Measurements from ENCODE around the gene MRPL52.

Gene MRPL52

GRCh38 chr14:22796087-22796707 is 33.5 kb upstream of the MRPL52 start:
- DNase-seq (ENCODE audit: low read depth in 1 of 2, low spot score in 1 of 2), result no peak
- Histone ChIP-seq H3K27me3 (ENCODE audit: insufficient read depth, poor library complexity, severe bottlenecking) (no peaks in the 10 kb centered on the region), H3K4me3 (replicated peaks; ENCODE audit: insufficient read depth, low read length) (no peak overlapping the region), H3K27ac (replicated peaks) (no peak overlapping the region)
- TF ChIP-seq, protein P1, sequence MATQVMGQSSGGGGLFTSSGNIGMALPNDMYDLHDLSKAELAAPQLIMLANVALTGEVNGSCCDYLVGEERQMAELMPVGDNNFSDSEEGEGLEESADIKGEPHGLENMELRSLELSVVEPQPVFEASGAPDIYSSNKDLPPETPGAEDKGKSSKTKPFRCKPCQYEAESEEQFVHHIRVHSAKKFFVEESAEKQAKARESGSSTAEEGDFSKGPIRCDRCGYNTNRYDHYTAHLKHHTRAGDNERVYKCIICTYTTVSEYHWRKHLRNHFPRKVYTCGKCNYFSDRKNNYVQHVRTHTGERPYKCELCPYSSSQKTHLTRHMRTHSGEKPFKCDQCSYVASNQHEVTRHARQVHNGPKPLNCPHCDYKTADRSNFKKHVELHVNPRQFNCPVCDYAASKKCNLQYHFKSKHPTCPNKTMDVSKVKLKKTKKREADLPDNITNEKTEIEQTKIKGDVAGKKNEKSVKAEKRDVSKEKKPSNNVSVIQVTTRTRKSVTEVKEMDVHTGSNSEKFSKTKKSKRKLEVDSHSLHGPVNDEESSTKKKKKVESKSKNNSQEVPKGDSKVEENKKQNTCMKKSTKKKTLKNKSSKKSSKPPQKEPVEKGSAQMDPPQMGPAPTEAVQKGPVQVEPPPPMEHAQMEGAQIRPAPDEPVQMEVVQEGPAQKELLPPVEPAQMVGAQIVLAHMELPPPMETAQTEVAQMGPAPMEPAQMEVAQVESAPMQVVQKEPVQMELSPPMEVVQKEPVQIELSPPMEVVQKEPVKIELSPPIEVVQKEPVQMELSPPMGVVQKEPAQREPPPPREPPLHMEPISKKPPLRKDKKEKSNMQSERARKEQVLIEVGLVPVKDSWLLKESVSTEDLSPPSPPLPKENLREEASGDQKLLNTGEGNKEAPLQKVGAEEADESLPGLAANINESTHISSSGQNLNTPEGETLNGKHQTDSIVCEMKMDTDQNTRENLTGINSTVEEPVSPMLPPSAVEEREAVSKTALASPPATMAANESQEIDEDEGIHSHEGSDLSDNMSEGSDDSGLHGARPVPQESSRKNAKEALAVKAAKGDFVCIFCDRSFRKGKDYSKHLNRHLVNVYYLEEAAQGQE (IDR thresholded peaks at IDR 0.05; ENCODE audit: insufficient replicate concordance, low read depth), result no peak
- no peak for TF ChIP-seq SPI1 (IDR thresholded peaks at IDR 0.05; ENCODE audit: borderline replicate concordance, low read depth)
- TF ChIP-seq, protein P2, sequence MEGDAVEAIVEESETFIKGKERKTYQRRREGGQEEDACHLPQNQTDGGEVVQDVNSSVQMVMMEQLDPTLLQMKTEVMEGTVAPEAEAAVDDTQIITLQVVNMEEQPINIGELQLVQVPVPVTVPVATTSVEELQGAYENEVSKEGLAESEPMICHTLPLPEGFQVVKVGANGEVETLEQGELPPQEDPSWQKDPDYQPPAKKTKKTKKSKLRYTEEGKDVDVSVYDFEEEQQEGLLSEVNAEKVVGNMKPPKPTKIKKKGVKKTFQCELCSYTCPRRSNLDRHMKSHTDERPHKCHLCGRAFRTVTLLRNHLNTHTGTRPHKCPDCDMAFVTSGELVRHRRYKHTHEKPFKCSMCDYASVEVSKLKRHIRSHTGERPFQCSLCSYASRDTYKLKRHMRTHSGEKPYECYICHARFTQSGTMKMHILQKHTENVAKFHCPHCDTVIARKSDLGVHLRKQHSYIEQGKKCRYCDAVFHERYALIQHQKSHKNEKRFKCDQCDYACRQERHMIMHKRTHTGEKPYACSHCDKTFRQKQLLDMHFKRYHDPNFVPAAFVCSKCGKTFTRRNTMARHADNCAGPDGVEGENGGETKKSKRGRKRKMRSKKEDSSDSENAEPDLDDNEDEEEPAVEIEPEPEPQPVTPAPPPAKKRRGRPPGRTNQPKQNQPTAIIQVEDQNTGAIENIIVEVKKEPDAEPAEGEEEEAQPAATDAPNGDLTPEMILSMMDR (IDR thresholded peaks at IDR 0.05; ENCODE audit: insufficient read depth, low read length), result no peak
- TF ChIP-seq GABPA (IDR thresholded peaks at IDR 0.05; ENCODE audit: low read depth), result no peak
- no peak for TF ChIP-seq POLR2AphosphoS5 (IDR thresholded peaks at IDR 0.05; ENCODE audit: low read depth)

DNA sequence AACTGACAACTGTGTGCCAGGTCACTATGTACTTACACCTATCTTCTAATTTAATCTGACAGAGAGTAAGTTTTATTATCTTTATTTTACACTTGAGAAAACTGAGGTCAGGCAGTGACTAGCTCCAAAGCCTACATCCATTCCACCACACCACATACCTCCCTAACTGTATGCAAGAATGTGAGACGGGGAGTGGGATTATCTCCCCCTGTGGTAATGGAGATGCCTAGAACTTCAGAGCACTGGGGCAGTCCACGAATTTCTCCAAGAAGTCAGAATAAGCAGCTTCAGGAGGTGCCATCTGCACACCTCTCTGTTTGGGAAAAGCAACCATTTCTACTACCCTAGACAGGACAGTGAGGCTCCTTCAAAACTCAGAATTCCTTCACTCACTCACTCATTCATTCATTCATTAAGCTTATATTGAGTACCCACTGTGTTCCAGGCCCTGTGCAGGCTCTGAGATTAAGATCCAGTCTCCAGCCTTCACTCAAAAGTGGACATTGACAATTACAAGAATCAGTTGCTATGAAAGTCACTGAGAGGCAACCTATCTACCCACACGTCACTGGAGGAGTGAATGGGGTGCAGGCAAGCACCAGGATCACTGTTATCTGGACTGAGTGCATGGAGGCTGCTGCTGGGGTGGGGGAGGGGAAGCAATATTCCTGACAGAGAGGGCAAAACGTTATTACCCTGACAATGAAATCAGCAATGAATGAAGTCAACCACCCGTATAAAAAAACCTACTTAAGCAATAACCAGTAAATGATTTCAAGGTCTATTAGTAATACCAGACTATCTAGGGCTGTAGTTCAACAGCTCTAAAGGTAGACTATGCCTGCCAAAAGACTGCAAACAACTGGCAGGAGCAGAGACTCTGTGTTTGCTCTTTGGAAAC is 32.4 kb upstream of the MRPL52 start:
- Histone ChIP-seq H3K27me3 (ENCODE audit: insufficient read depth, poor library complexity, severe bottlenecking) (no peaks in the 10 kb centered on the region), H3K27ac (replicated peaks) (no peak overlapping the region), H3K4me3 (replicated peaks; ENCODE audit: insufficient read depth, low read length) (no peak overlapping the region)
- no peak for DNase-seq (ENCODE audit: low read depth in 1 of 2, low spot score in 1 of 2)
- TF ChIP-seq GABPA (IDR thresholded peaks at IDR 0.05; ENCODE audit: low read depth), result no peak
- no peak for TF ChIP-seq SPI1 (IDR thresholded peaks at IDR 0.05; ENCODE audit: borderline replicate concordance, low read depth)
- TF ChIP-seq, protein P1 (IDR thresholded peaks at IDR 0.05; ENCODE audit: insufficient replicate concordance, low read depth), result no peak
- TF ChIP-seq POLR2AphosphoS5 (IDR thresholded peaks at IDR 0.05; ENCODE audit: low read depth), result no peak
- TF ChIP-seq, protein P2 (IDR thresholded peaks at IDR 0.05; ENCODE audit: insufficient read depth, low read length), result no peak

GRCh38 chr14:22798528-22798927 is 31.2 kb upstream of the MRPL52 start:
- no peak overlapping the region for H3K4me3 ChIP-seq (replicated peaks; ENCODE audit: insufficient read depth, low read length)
- H3K27me3 ChIP-seq (ENCODE audit: insufficient read depth, poor library complexity, severe bottlenecking), result no peaks in the 10 kb centered on the region
- TF ChIP-seq, protein P1 (IDR thresholded peaks at IDR 0.05; ENCODE audit: insufficient replicate concordance, low read depth), result no peak
- no peak for TF ChIP-seq GABPA (IDR thresholded peaks at IDR 0.05; ENCODE audit: low read depth)
- TF ChIP-seq, protein P2 (IDR thresholded peaks at IDR 0.05; ENCODE audit: insufficient read depth, low read length), result no peak
- no peak for TF ChIP-seq POLR2AphosphoS5 (IDR thresholded peaks at IDR 0.05; ENCODE audit: low read depth)
- TF ChIP-seq SPI1 (IDR thresholded peaks at IDR 0.05; ENCODE audit: borderline replicate concordance, low read depth), result no peak
- H3K27ac ChIP-seq (replicated peaks), result 0 out of 2 replicates have a peak overlapping the region, but pooled peaks have one; percentile 13
- DNase-seq (ENCODE audit: low read depth in 1 of 2, low spot score in 1 of 2), result peak in 1 of 2 experiments; percentile 48
